Measurements from ENCODE around the gene NOS1AP. TPM values are rescaled to one million over a fixed set of nuclear protein-coding genes. Genes with fewer than 3 reads are reported as not detected.
"Not testable (repeated sequence)": the region's sequence is repeated elsewhere in the genome, so short reads cannot be mapped to it uniquely, and the experiment has no call there.

The NOS1AP gene
- total and polyA plus RNA-seq, 2 experiments from 2014 or later, result 4.9 to 6.6 TPM

DNA sequence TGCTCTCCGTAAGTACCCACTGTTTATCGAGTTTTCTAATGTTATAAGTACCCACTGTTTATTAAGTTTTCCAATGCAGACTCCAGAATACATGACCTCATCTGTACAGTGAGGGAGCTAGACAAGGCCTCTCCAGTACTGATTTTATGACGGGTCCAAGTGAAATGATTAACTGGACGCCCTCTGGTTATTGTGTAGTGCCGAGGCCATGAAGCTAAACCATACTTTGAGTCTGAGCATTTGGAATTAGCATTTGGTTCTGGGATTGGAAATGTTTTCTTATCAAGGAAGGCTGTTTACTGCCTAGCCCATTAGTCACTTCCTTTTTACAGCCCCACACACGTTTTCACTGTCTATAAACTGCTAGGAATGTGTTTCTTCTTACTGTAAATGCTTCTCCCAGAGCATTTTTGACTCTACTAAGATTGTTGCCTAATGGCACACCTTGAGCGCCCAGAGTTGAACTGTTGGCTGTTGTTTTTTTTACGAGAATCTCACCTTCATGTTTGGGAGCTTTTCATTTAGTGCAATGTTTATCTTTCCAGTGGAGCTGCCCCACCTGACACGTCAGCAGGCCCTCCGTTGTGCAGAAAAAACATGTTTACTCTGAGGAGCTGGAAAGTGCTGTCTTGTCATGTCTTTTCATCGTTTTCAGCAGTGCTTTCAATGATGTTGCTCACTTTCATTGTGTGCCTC lies 280.3 kb downstream of the NOS1AP start:
- peak in 1 of 2 donors; percentile 91 for DNase-seq (ENCODE audit: low read depth in 1 of 2, low spot score in 1 of 2)
- Histone ChIP-seq H3K27me3 (no peaks in the 10 kb centered on the region), H3K27ac (no peak overlapping the region), H3K9me3 (ENCODE audit: low read depth) (no peaks in the 10 kb centered on the region), H3K4me1 (ENCODE audit: low read depth) (peaks cover 28% of the 10 kb centered on the region), H3K4me3 (no peak overlapping the region), H3K36me3 (no peaks in the 10 kb centered on the region)
- no peak for TF ChIP-seq CTCF (IDR thresholded peaks at IDR 0.05; ENCODE audit: low read depth, low read length)

DNA sequence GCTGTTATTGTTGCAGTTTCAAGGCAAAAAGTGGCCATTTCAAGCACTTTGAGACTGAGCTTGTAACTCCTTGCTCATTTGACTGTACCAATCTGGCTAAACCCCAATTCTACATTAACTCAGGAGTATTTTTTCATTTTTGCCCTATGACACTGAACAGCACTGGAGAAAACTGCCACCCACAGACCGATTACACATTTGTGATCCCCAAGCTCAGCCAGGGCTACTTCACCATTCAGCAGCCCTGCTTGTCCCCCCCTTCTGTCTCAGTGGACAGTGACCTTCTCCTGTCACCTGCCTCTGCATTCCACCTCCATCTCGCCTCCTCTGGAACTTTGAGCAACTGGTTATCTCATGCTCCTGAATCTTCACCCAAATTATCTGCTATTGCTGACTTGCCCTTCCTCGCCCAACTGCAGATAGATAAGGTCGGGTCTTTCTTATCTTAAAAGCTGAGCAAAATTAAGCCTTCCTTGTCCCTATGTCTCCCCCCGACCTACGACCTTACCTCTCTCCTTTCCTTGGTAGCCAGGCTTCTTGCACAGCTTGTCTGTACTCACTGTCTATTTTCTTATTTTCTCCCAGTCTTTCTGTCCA lies 281.9 kb downstream of the NOS1AP start:
- Histone ChIP-seq H3K27me3 (no peaks in the 10 kb centered on the region), H3K4me3 (no peak overlapping the region), H3K4me1 (ENCODE audit: low read depth) (peaks cover 34% of the 10 kb centered on the region), H3K9me3 (ENCODE audit: low read depth) (no peaks in the 10 kb centered on the region), H3K27ac (no peak overlapping the region), H3K36me3 (no peaks in the 10 kb centered on the region)
- no peak for DNase-seq (ENCODE audit: low read depth in 1 of 2, low spot score in 1 of 2)
- TF ChIP-seq CTCF (IDR thresholded peaks at IDR 0.05; ENCODE audit: low read depth, low read length), result no peak

GRCh38 chr1:162351874-162352273 lies 282.4 kb downstream of the NOS1AP start:
- peaks cover 34% of the 10 kb centered on the region for H3K4me1 ChIP-seq (ENCODE audit: low read depth)
- not testable (repeated sequence) for H3K4me3 ChIP-seq; H3K27me3 ChIP-seq; DNase-seq (ENCODE audit: low read depth in 1 of 2, low spot score in 1 of 2); H3K27ac ChIP-seq; H3K9me3 ChIP-seq (ENCODE audit: low read depth); H3K36me3 ChIP-seq

DNA sequence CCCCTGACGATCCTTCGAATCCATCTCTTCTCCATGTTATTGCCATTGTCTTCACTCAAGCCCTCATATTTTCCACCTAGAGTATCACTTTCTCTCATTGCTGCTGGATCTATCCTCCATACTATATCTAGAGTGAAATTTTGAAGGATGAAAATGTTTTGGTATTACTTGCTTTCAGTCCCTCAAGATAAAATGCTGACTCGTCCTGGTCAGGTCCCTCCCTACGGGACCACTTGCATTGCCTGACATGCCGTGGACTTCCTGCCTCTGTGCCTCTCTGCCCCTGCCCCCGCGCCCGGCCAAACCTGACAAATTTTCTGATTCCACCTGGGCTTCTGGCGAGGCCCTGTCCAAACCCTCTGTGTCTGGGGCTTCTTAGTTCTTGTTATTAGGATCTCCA lies 283.6 kb downstream of the NOS1AP start:
- no peak overlapping the region for H3K4me3 ChIP-seq
- H3K27ac ChIP-seq, result no peak overlapping the region
- no peak for TF ChIP-seq CTCF (IDR thresholded peaks at IDR 0.05; ENCODE audit: low read depth, low read length)
- no peaks in the 10 kb centered on the region for H3K9me3 ChIP-seq (ENCODE audit: low read depth)
- no peaks in the 10 kb centered on the region for H3K36me3 ChIP-seq
- H3K27me3 ChIP-seq, result no peaks in the 10 kb centered on the region
- DNase-seq (ENCODE audit: low read depth in 1 of 2, low spot score in 1 of 2), result no peak
- peaks cover 28% of the 10 kb centered on the region for H3K4me1 ChIP-seq (ENCODE audit: low read depth)

DNA sequence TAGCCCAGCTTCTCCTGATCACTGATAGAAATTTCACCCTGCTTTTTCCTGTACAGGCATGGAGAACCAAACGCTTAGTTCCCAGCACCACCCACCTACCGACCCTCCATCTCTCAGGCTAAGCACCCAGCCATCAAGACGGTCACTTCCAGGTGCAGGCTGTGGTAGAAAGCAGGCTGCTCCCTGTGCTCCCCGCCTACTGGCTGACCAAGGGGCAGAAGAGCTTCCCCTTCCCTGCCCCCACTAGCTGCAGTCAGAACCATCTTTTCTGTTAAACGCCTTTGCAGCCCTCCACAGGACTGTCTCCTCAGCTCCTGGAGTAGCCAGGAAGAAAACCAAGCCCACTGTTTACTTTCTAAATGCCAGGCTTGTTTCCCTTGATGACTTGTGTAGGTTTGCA lies 284.2 kb downstream of the NOS1AP start:
- Histone ChIP-seq H3K27ac (no peak overlapping the region), H3K4me1 (ENCODE audit: low read depth) (peaks cover 28% of the 10 kb centered on the region), H3K4me3 (no peak overlapping the region), H3K36me3 (no peaks in the 10 kb centered on the region), H3K9me3 (ENCODE audit: low read depth) (no peaks in the 10 kb centered on the region), H3K27me3 (no peaks in the 10 kb centered on the region)
- DNase-seq (ENCODE audit: low read depth in 1 of 2, low spot score in 1 of 2), result no peak
- no peak for TF ChIP-seq CTCF (IDR thresholded peaks at IDR 0.05; ENCODE audit: low read depth, low read length)

- no peak overlapping the region for H3K27ac ChIP-seq
- no peaks in the 10 kb centered on the region for H3K36me3 ChIP-seq
- H3K4me1 ChIP-seq (ENCODE audit: low read depth), result peaks cover 11% of the 10 kb centered on the region
- DNase-seq (ENCODE audit: low read depth in 1 of 2, low spot score in 1 of 2), result peak; percentile 56 to 71
- no peaks in the 10 kb centered on the region for H3K9me3 ChIP-seq (ENCODE audit: low read depth)
- peak; percentile 68 for TF ChIP-seq CTCF (IDR thresholded peaks at IDR 0.05; ENCODE audit: low read depth, low read length)
- no peaks in the 10 kb centered on the region for H3K27me3 ChIP-seq
- no peak overlapping the region for H3K4me3 ChIP-seq
Observed at GRCh38 chr1:162357681-162358266, 288.3 kb downstream of the NOS1AP start.
